K562 (cell line): ENCODE measurements around the gene BCL7C. TPM values are rescaled to one million over a fixed set of nuclear protein-coding genes. Genes with fewer than 3 reads are reported as not detected.

Experiments used
- FOXJ2 ChIP-seq: fragments of 200-800 bp; sonication (Bioruptor generic); IDR thresholded peaks from 2 replicates; pipeline ENCODE4 v1.6.1; 2016; ENCODE audit warnings: missing genetic modification characterization, missing compliant biosample characterization
- GABPB2 ChIP-seq: fragments of 250-450 bp; sonication (Bioruptor Pico); conservative IDR thresholded peaks from 2 replicates; pipeline ENCODE4 v1.5.1; 2021; ENCODE audit warnings: mild to moderate bottlenecking
- KLF13 ChIP-seq: fragments of 450-650 bp; IDR thresholded peaks from 2 replicates; pipeline ENCODE4 v1.6.1; 2016; ENCODE audit warnings: missing genetic modification characterization, low read depth, mild to moderate bottlenecking, missing compliant biosample characterization, moderate library complexity, borderline replicate concordance
- MCM3 ChIP-seq: fragments of 450-650 bp; IDR thresholded peaks from 2 replicates; pipeline ENCODE4 v1.6.1; 2016
- PML ChIP-seq: IDR thresholded peaks from 2 replicates; pipeline ENCODE4 v1.6.1; 2012; ENCODE audit warnings: low read length, inconsistent platforms
- RB1 ChIP-seq: fragments of 450-650 bp; IDR thresholded peaks from 2 replicates; pipeline ENCODE4 v1.6.1; 2017; ENCODE audit warnings: low read depth, mild to moderate bottlenecking
- RFX1 ChIP-seq: fragments of 450-650 bp; IDR thresholded peaks from 2 replicates; pipeline ENCODE4 v1.6.1; 2016; ENCODE audit warnings: mild to moderate bottlenecking, moderate library complexity
- SETDB1 ChIP-seq: IDR thresholded peaks from one replicate; pipeline ENCODE4 v1.6.1; 2012; ENCODE audit warnings: low read length, control low read depth, inconsistent platforms
- ZFP30 ChIP-seq: fragments of 250-450 bp; sonication (Bioruptor Pico); IDR thresholded peaks from 2 replicates; pipeline ENCODE4 v1.8.0; 2022; ENCODE audit warnings: moderate library complexity, mild to moderate bottlenecking, inconsistent platforms, borderline replicate concordance
- ZNF408 ChIP-seq: fragments of 250-450 bp; sonication (Bioruptor Pico); IDR thresholded peaks from 2 replicates; pipeline ENCODE4 v1.4.0; 2020; ENCODE audit warnings: low read depth, mild to moderate bottlenecking, moderate library complexity
- polyA plus RNA-seq, 8 experiments: library from polyadenylated mRNA; depleted of rRNA in 4 of 8; stranded (reverse) in 5 of 8; unstranded in 3 of 8; fragments of >200 nt; fragmentation: Nextera tagmentation in 2 of 8; fragmentation: Illumina TruSeq in 1 of 8; extraction: Ambion mirVana in 2 of 8; extraction: Trizol in 1 of 8; gene quantifications; 2 replicates each; pipeline versions ENCODE4 v1.2.1 to v1.2.3, GENCODE V29; 2011 to 2014; ENCODE audit warnings: inconsistent platforms in 1 of 8, missing spikeins in 1 of 8
- total RNA-seq, 7 experiments: library from RNA; depleted of rRNA in 6 of 7; stranded (reverse); fragments of >200 nt in 6 of 7; fragmentation: Illumina TruSeq in 2 of 7; extraction: Trizol in 2 of 7; gene quantifications; 2 replicates each; pipeline versions ENCODE4 v1.2.1 to v1.2.3, GENCODE V29; 2011 to 2021; ENCODE audit warnings: low replicate concordance in 1 of 7
- TF ChIP-seq, protein P1 (sequence below): sonication (generic); formaldehyde crosslinking; IDR thresholded peaks from 2 replicates; pipeline ENCODE4 v1.8.0; 2023; ENCODE audit warnings: mild to moderate bottlenecking, missing genetic modification reagents
- TF ChIP-seq, protein P2 (sequence below): fragments of 250-450 bp; sonication (Bioruptor Pico); IDR thresholded peaks from 2 replicates; pipeline ENCODE4 v1.5.0; 2021
- TF ChIP-seq, protein P3 (sequence below): sonication (generic); formaldehyde crosslinking; IDR thresholded peaks from 2 replicates; pipeline ENCODE4 v1.5.0; 2020; ENCODE audit warnings: missing genetic modification reagents

BCL7C gene
- total and polyA plus RNA-seq, 9 of the 15 experiments (the other 6 are each of a cell fraction or from before 2014, with no cell fraction given): 1.7 to 85.8 (median 19.6) TPM

DNA sequence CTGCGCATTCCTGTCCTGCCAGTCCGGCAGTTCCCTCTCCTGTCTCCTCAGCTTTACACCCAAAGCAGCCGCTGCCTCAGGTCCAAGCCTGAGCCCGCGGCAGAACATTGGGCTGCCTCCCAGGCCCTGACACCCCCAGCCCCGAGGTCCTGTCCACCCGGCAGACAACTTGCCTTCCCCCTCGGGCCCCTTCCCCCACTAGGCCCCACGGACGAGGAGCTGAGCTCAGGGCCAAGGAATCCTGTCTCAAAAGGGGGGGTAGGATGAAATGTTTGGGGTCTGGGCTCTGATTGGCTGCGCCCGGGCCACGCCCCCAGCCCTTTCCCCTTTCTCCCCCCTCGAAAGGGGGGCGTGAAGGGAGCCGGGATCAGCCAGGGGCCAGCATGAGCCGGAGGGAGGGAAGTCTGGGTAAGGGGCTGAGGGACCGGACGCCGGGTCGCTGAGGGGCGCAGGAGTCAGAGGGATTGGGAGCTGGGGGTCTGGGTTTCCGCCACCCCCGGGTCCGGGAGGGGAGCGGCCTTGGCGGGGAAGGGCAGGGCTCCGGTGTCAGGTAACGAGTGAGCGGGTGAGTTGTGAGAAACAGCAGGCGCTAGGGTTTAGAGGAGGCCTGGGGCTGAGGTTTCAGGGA is 2.5 kb upstream of the BCL7C start, which contains the start of gene CTF1 (continued):
- TF ChIP-seq, protein P1, sequence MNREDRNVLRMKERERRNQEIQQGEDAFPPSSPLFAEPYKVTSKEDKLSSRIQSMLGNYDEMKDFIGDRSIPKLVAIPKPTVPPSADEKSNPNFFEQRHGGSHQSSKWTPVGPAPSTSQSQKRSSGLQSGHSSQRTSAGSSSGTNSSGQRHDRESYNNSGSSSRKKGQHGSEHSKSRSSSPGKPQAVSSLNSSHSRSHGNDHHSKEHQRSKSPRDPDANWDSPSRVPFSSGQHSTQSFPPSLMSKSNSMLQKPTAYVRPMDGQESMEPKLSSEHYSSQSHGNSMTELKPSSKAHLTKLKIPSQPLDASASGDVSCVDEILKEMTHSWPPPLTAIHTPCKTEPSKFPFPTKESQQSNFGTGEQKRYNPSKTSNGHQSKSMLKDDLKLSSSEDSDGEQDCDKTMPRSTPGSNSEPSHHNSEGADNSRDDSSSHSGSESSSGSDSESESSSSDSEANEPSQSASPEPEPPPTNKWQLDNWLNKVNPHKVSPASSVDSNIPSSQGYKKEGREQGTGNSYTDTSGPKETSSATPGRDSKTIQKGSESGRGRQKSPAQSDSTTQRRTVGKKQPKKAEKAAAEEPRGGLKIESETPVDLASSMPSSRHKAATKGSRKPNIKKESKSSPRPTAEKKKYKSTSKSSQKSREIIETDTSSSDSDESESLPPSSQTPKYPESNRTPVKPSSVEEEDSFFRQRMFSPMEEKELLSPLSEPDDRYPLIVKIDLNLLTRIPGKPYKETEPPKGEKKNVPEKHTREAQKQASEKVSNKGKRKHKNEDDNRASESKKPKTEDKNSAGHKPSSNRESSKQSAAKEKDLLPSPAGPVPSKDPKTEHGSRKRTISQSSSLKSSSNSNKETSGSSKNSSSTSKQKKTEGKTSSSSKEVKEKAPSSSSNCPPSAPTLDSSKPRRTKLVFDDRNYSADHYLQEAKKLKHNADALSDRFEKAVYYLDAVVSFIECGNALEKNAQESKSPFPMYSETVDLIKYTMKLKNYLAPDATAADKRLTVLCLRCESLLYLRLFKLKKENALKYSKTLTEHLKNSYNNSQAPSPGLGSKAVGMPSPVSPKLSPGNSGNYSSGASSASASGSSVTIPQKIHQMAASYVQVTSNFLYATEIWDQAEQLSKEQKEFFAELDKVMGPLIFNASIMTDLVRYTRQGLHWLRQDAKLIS (CRISPR knock-in tag): peak; percentile 41; the same call in 1 of the 2 replicates
- no peak for TF ChIP-seq ZFP30 (CRISPR knock-in tag)
- peak; percentile 16; the same call in 1 of the 2 replicates for TF ChIP-seq RB1
- no peak for TF ChIP-seq ZNF408
- no peak for TF ChIP-seq SETDB1
- peak; percentile 58; the same call in 1 of the 2 replicates for TF ChIP-seq KLF13
- no peak for TF ChIP-seq RFX1
- 0 out of 2 replicates have a peak, but pooled peaks have one; percentile 3 for TF ChIP-seq FOXJ2 (tag)
- TF ChIP-seq, protein P2, sequence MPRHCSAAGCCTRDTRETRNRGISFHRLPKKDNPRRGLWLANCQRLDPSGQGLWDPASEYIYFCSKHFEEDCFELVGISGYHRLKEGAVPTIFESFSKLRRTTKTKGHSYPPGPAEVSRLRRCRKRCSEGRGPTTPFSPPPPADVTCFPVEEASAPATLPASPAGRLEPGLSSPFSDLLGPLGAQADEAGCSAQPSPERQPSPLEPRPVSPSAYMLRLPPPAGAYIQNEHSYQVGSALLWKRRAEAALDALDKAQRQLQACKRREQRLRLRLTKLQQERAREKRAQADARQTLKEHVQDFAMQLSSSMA (CRISPR knock-in tag): no peak
- TF ChIP-seq GABPB2 (CRISPR knock-in tag): no peak
- no peak for TF ChIP-seq MCM3
- TF ChIP-seq, protein P3, sequence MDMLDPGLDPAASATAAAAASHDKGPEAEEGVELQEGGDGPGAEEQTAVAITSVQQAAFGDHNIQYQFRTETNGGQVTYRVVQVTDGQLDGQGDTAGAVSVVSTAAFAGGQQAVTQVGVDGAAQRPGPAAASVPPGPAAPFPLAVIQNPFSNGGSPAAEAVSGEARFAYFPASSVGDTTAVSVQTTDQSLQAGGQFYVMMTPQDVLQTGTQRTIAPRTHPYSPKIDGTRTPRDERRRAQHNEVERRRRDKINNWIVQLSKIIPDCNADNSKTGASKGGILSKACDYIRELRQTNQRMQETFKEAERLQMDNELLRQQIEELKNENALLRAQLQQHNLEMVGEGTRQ (CRISPR knock-in tag): 0 out of 2 replicates have a peak, but pooled peaks have one; percentile 37
- TF ChIP-seq PML: no peak
